CD4-positive, alpha-beta T cell (primary cell): ENCODE data around the gene ABCA13. TPM values are rescaled to one million over a fixed set of nuclear protein-coding genes. Genes with fewer than 3 reads are reported as not detected.

ENCODE experiments used
- ATAC-seq: fragments of 200-7000 bp; cut with Tn5 transposase; one replicate; pipeline ENCODE4 v1.10.0; 2022; ENCODE audit warnings: mild to moderate bottlenecking; ENCODE audit not compliant: poor library complexity
- CTCF ChIA-PET: fragments of 350-600 bp; sonication (Branson Sonifier 250); formaldehyde crosslinking; loops from one replicate; lab custom pipeline; 2021; ENCODE audit warnings: antibody characterized with exemption, inconsistent platforms; lab: Charles Lee
- POLR2A ChIA-PET: fragments of 350-600 bp; sonication (Branson Sonifier 250); formaldehyde crosslinking; loops from one replicate; lab custom pipeline; 2021; ENCODE audit warnings: antibody characterized with exemption, inconsistent platforms; lab: Charles Lee
- DNase-seq, 14 experiments: peaks; one replicate each; pipeline ENCODE4 v3.0.0-alpha.2; 2013 to 2020; ENCODE audit warnings: mixed read lengths in 2 of 14
- H3K27ac ChIP-seq, 2 donors: one replicate each; pipeline versions ENCODE4 v1.5.1 to v1.7.0; 2013; ENCODE audit warnings: low read length in 2 of 2, low read depth in 1 of 2, mild to moderate bottlenecking in 1 of 2
- H3K27me3 ChIP-seq, 2 experiments: 1 replicate in 1 of 2; 2 replicates in 1 of 2; pipeline versions ENCODE4 v1.6.1 to v1.7.0; 2013; ENCODE audit warnings: low read length in 2 of 2, control low read depth in 1 of 2, mild to moderate bottlenecking in 1 of 2, moderate library complexity in 1 of 2; ENCODE audit not compliant: insufficient read depth in 2 of 2, control insufficient read depth in 1 of 2
- H3K36me3 ChIP-seq: one replicate; pipeline ENCODE4 v1.6.1; 2013; ENCODE audit warnings: low read length, control low read depth; ENCODE audit not compliant: insufficient read depth
- H3K4me1 ChIP-seq: one replicate; pipeline ENCODE4 v1.6.1; 2013; ENCODE audit warnings: low read length, control low read depth; ENCODE audit not compliant: insufficient read depth
- H3K4me3 ChIP-seq: one replicate; pipeline ENCODE4 v1.5.1; 2013; ENCODE audit warnings: mild to moderate bottlenecking, low read length, moderate library complexity
- H3K9me3 ChIP-seq, 2 experiments: 1 replicate in 1 of 2; 2 replicates in 1 of 2; pipeline versions ENCODE4 v1.6.1 to v1.7.0; 2013; ENCODE audit warnings: low read length in 2 of 2, mild to moderate bottlenecking in 2 of 2, control low read depth in 1 of 2, moderate library complexity in 1 of 2; ENCODE audit not compliant: control insufficient read depth in 1 of 2, insufficient read depth in 1 of 2
- H3K27ac Mint-ChIP-seq: one replicate; pipeline ENCODE4 v1.8.0; 2020; ENCODE audit warnings: mixed read lengths
- H3K27me3 Mint-ChIP-seq: one replicate; pipeline ENCODE4 v1.8.0; 2021; ENCODE audit warnings: mixed read lengths
- H3K36me3 Mint-ChIP-seq: one replicate; pipeline ENCODE4 v1.8.0; 2021; ENCODE audit warnings: low read depth, mixed read lengths
- H3K4me1 Mint-ChIP-seq: one replicate; pipeline ENCODE4 v1.8.0; 2021; ENCODE audit warnings: low read depth, mixed read lengths
- H3K4me3 Mint-ChIP-seq: one replicate; pipeline ENCODE4 v1.8.0; 2020; ENCODE audit warnings: mild to moderate bottlenecking, mixed read lengths
- H3K9me3 Mint-ChIP-seq: one replicate; pipeline ENCODE4 v1.8.0; 2020; ENCODE audit warnings: mixed read lengths
- intact Hi-C, 2 experiments: fragments of 100-400 bp; cut with DNase I in 1 of 2; cut with micrococcal nuclease in 1 of 2; formaldehyde crosslinking; loops; one replicate each; pipeline versions ENCODE4 v1.15.1 to v1.9.0; 2023 to 2025; cut with DNase I, micrococcal nuclease
- total RNA-seq, 174 experiments: library from RNA in 2 of 174; stranded (reverse) in 2 of 174; gene quantifications; one replicate each; pipeline ENCODE4 v1.2.3 and lab custom pipeline; 2021 to 2026
- TF ChIP-seq, protein P1 (sequence below): fragments of 200-600 bp; IDR thresholded peaks from one replicate; pipeline ENCODE4 v1.8.0; 2022; ENCODE audit warnings: antibody characterized with exemption, mild to moderate bottlenecking

ABCA13 gene
- total RNA-seq, 2 experiments from 2014 or later = not detected

DNA sequence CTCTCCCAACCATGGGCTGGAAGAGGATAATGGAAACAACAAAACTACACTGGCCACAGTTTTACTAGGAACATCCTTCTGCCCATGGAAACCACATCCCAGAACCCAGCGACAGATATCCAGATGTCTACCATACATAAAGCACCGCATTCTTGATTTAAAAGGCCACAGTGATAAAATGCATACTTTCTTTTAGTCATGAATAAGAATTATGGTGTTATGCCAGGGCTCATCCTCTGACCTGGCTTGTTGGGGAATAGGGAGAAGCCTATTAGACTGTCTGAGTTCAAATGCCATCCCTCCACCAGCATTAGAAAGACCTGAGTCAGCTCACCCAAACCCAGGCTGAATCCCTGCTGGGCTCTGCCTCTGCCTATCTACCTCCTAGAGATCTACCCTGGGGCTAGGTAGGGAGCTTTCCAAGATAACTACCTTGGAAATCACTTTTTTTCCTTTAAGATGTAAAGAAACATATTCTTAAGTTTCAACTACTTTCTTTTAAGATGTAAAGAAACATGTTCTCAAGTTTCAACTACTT is 5.2 kb downstream of the ABCA13 start:
- no peaks in the 10 kb centered on the region for H3K27me3 ChIP-seq
- H3K36me3 ChIP-seq = no peaks in the 10 kb centered on the region
- Mint-ChIP-seq H3K27me3 (no peaks in the 10 kb centered on the region), H3K27ac (no peak overlapping the region), H3K36me3 (no peaks in the 10 kb centered on the region), H3K4me3 (no peak overlapping the region), H3K9me3 (no peaks in the 10 kb centered on the region), H3K4me1 (no peaks in the 10 kb centered on the region)
- ChIA-PET POLR2A (no interaction called here), CTCF (no interaction called here)
- no peaks in the 10 kb centered on the region for H3K4me1 ChIP-seq
- no peaks in the 10 kb centered on the region for H3K9me3 ChIP-seq
- H3K27ac ChIP-seq = no peak overlapping the region
- H3K4me3 ChIP-seq = no peak overlapping the region
- DNase-seq (no peak), ATAC-seq (no peak)
- intact Hi-C loops = no loop called here
- TF ChIP-seq, protein P1, sequence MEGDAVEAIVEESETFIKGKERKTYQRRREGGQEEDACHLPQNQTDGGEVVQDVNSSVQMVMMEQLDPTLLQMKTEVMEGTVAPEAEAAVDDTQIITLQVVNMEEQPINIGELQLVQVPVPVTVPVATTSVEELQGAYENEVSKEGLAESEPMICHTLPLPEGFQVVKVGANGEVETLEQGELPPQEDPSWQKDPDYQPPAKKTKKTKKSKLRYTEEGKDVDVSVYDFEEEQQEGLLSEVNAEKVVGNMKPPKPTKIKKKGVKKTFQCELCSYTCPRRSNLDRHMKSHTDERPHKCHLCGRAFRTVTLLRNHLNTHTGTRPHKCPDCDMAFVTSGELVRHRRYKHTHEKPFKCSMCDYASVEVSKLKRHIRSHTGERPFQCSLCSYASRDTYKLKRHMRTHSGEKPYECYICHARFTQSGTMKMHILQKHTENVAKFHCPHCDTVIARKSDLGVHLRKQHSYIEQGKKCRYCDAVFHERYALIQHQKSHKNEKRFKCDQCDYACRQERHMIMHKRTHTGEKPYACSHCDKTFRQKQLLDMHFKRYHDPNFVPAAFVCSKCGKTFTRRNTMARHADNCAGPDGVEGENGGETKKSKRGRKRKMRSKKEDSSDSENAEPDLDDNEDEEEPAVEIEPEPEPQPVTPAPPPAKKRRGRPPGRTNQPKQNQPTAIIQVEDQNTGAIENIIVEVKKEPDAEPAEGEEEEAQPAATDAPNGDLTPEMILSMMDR = no peak

DNA sequence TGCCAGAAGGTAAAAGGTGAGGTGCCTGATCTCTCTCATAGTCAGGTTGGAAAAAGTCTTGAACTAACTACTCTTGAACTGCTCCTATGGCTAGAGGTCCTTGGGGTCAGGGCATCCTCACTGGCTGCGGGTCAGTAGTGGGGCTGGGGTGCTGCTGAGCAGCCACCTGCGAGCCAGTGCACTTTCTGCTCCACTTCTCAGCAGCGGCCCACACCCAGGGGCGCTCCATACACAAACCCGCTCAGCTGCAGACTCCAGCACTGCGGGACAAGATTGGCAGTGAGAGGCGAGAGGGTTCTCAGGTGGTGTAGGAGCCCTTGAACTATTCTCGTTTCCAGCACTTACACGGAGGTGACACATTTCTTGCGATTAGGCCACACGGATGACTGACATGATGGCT is 6.0 kb downstream of the ABCA13 start:
- Histone ChIP-seq H3K4me3 (no peak overlapping the region), H3K27me3 (no peaks in the 10 kb centered on the region), H3K36me3 (no peaks in the 10 kb centered on the region), H3K27ac (no peak overlapping the region), H3K4me1 (no peaks in the 10 kb centered on the region), H3K9me3 (no peaks in the 10 kb centered on the region)
- Mint-ChIP-seq H3K36me3 (no peaks in the 10 kb centered on the region), H3K9me3 (no peaks in the 10 kb centered on the region), H3K27ac (no peak overlapping the region), H3K4me3 (no peak overlapping the region), H3K4me1 (no peaks in the 10 kb centered on the region), H3K27me3 (no peaks in the 10 kb centered on the region)
- TF ChIP-seq, protein P1 = no peak
- CTCF ChIA-PET = no interaction called here
- DNase-seq (no peak), ATAC-seq (no peak)
- POLR2A ChIA-PET = no interaction called here
- intact Hi-C loops = no loop called here

DNA sequence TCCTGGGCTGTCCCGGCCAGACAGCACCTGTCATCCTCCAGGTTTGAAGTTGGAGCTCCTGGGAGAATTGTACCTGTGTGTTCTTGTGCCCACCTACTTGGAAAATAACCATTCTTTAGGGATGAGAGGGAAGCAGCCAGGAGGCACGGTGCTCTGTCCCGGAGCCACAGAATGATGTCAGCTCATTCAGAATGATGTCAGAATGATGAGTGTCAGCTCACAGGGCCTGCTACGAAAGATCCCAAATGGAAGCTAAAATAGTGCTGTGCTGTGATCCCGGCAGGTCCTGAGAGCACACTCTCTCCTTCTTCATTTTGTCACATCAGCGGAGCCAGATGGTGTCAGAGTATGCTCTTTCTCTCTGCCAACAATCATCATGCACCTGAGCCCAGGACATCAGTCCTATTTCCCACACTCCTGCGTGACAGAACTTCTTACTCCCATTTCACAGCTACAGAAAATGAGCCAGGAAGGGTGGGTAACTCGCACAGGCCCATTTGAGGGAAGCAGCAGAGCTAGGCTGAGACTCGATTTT is 8.3 kb downstream of the ABCA13 start:
- ATAC-seq (no peak), DNase-seq (no peak)
- H3K9me3 ChIP-seq = no peaks in the 10 kb centered on the region
- no peaks in the 10 kb centered on the region for H3K4me1 ChIP-seq
- no peak overlapping the region for H3K4me3 ChIP-seq
- H3K27ac ChIP-seq = no peak overlapping the region
- Mint-ChIP-seq H3K27me3 (no peaks in the 10 kb centered on the region), H3K4me1 (no peaks in the 10 kb centered on the region), H3K4me3 (no peak overlapping the region), H3K27ac (no peak overlapping the region), H3K9me3 (no peaks in the 10 kb centered on the region), H3K36me3 (no peaks in the 10 kb centered on the region)
- no peaks in the 10 kb centered on the region for H3K27me3 ChIP-seq
- intact Hi-C loops = no loop called here
- no peaks in the 10 kb centered on the region for H3K36me3 ChIP-seq
- ChIA-PET POLR2A (no interaction called here), CTCF (no interaction called here)
- TF ChIP-seq, protein P1 = no peak
